Measurements from ENCODE around the gene DAB2. TPM values are rescaled to one million over a fixed set of nuclear protein-coding genes. Genes with fewer than 3 reads are reported as not detected.

DAB2 gene
- total RNA-seq, 2 experiments from 2014 or later: 0.25 to 0.28 TPM

DNA sequence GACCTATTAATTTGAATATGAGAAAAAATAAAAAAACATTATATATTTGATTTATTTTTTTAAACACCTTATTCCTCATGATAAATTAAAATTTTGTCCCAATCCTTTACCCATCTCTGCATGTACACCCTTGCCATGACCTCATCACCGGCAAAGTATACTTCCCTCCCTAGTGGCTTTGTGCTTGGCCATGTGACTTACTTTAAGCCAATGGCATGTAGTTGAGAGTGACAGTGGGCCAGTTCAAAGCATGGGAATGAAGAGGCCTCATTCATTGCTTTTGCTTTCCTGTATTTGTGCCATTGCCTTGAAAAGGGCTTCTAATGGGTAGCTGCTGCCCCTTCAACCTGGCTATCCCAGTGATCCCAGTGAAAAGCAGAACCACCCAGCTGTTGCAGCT, 91.7 kb downstream of the DAB2 start:
- Mint-ChIP-seq H3K27me3 (no peaks in the 10 kb centered on the region), H3K4me1 (no peaks in the 10 kb centered on the region), H3K36me3 (no peaks in the 10 kb centered on the region), H3K9me3 (peaks cover 3% of the 10 kb centered on the region), H3K4me3 (no peak overlapping the region), H3K27ac (no peak overlapping the region)
- DNase-seq: no peak

DNA sequence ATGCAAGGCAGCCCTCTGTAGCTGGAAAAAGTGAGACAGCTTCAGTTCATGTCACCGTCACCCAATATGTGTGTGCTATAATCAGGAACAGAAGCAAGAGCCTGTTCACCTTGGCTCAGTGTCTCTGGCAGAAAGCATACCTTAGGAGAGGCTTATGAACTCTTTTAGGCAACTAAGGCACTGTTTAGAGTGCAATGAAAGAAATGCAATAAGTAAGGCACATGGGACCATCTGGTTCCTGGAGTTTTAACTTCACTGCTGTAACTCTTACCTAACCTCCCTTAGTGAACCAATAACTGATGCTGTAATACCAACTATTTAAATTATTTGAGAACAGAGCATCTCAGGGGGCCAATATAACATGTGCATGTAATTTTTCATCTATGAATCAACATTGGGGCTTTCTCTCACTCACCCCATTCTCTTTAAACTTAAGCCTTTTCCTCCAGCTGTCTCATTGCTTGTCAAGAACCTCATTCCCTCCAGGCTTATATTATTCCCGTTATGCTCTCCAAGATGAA, 92.9 kb downstream of the DAB2 start:
- H3K27ac Mint-ChIP-seq: no peak overlapping the region
- H3K27me3 Mint-ChIP-seq: no peaks in the 10 kb centered on the region
- H3K9me3 Mint-ChIP-seq: peaks cover 3% of the 10 kb centered on the region
- DNase-seq: no peak
- no peaks in the 10 kb centered on the region for H3K36me3 Mint-ChIP-seq
- H3K4me1 Mint-ChIP-seq: no peaks in the 10 kb centered on the region
- H3K4me3 Mint-ChIP-seq: no peak overlapping the region

DNA sequence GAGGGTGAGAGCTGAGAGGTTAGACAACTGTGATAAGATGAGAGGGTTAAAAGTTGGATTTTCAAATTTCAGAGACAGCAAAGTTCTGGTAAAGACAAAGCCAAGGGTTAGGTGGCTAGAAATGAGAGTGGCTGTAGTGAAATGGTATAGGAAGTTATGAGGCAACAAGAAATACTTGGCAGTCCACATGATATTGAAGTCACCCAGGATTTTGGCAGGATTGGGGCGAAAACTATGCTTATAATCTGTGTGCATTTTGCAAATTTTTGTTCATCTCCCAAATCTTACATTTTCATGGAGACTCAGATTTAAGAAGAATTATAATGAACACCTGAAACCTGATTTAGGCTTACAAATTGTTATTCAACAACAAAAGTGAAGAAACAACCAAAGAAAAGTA, 96.0 kb downstream of the DAB2 start:
- Mint-ChIP-seq H3K4me3 (no peak overlapping the region), H3K4me1 (no peaks in the 10 kb centered on the region), H3K36me3 (no peaks in the 10 kb centered on the region), H3K27me3 (no peaks in the 10 kb centered on the region), H3K27ac (no peak overlapping the region), H3K9me3 (peaks cover 3% of the 10 kb centered on the region)
- DNase-seq: no peak

DNA sequence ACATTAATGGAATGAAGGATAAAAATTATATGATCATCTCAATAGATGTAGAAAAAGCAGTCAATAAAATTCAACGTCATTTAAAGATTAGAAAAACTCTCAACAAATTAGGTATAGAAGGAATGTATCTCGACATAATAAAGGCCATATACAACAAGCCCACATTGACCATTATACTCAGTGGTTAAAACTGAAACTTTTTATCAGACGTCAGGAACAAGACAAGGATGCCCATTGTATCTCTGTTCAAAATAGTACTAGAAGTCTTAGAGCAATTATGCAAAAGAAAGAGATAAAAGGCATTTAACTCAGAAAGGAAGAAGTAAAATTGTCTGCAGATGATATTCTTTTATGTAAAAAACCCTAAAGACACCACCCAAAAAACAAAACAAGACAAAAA, 101.2 kb downstream of the DAB2 start:
- Mint-ChIP-seq H3K27ac (no peak overlapping the region), H3K36me3 (peaks cover 4% of the 10 kb centered on the region), H3K4me1 (no peaks in the 10 kb centered on the region), H3K27me3 (peaks cover 3% of the 10 kb centered on the region), H3K9me3 (peaks cover 3% of the 10 kb centered on the region), H3K4me3 (no peak overlapping the region)
- no peak for DNase-seq

Other genes starting within 250 kb of the DAB2 start
- gene FYB1, start 205.4 kb downstream of the DAB2 start, total RNA-seq: 10 to 100 TPM; 71.3 to 74.1 TPM
- gene C9, start 60.5 kb downstream of the DAB2 start, total RNA-seq: not detected

All from activated naive CD8-positive, alpha-beta T cell treated with anti-CD3 and anti-CD28 coated beads for 36 hours (primary cell).